GM21423 (cell line): ENCODE measurements around the gene TSC22D3.

Source experiments
- ATAC-seq: cut with Tn5 transposase; IDR thresholded peaks from one replicate; pipeline ENCODE4 v1.9.1; 2021; ENCODE audit warnings: mild to moderate bottlenecking, moderate library complexity; ENCODE audit not compliant: unreplicated experiment

The TSC22D3 gene

DNA sequence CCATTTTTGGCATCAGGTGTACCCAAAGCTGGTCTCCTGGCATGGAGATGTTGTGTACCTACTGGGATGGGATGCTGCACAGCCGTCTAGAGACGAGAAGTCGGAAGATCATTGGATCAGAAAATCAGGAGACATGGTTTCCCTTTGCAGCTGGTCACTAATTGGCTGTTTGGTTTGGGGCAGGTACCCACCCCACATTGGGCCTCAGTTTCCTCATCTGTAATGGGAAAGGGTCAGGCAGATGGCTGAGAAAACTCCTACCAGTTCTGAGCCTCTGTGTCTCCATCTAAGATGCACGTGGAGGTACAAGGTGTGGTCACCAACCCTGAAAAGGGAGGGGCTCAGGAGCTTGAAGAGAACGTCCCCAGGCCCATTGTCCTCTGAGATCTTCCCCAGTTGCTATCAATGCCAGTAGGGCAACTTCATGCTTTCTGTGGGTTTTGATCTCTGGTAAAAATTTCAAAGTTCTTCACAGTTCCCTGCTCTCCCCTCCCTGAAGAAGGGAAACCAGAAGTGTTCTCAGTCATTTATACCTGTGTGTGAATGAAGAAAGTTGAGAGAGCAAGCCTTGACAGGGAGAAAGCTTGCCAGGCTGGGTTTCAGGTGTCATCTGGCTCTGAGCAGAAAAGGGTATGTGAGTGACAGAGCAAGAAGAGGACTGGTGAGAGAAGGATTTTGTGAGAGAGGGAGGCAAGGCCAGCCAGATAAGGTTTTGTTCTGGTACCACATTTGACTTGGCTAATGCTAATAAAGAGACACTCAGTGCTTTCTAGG is 15.1 kb downstream of the TSC22D3 start:
- ATAC-seq = no peak

DNA sequence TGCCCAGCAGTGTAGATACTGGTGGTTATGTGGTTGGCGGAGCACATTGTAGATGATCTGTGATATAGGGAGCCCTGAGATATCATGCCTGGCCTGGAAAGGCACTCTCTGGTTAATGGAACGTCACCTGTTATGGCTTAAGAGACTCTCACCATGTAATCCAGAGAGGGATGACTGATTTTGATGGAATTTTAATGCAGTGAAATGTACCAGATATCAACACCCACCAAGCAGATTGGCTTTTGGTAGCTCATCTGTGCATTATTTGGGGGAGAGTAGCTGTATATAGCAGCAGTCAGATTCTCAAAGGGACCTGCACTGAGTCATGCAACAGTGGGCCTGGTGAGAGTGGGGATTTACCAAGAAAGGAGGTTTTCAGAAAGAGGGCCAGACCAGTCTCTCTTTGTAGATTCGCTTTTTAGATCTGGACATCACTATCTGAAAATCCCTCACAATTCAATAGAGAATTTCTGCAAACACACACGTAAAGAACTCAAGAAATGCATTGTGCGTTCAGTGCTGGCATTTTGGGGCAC is 17.3 kb downstream of the TSC22D3 start:
- ATAC-seq = no peak

DNA sequence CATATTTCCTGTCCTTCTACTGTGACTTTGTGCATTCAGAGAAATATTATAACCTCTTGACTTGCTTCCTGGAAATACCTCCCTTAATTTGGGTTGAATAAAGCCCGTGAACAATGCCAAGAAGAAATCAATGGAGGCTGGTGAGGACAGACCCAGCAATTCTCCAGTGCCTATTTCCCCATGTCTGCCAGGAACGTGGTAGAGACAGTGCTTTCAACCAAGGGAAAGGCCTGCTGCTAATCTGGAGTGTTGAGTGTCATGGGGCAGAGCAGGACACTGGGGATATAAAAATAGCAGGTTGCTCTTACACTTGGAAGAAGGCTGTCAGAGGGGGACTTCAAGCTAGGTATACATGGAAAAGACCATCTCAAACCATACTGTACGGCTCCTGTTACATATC is 19.9 kb downstream of the TSC22D3 start:
- no peak for ATAC-seq

DNA sequence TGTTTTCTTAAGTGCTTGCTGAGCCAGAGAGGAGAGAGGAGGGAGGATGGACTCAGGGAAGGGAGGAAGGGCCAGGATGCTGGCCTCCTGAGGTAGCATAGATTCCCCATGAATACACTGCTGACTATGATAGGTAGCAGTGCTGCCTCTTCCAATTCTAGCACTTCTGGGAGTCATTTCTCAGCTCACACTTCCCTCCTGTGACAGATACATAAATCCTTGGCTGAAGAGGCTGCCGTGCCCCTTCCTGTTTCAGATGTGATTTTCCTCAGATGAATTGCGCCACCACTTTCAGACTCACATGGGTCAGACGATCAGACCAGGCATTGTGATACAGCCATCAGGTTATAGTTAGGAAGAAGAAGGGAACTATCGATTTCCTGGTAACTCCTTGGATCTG is 22.4 kb downstream of the TSC22D3 start:
- ATAC-seq = no peak

DNA sequence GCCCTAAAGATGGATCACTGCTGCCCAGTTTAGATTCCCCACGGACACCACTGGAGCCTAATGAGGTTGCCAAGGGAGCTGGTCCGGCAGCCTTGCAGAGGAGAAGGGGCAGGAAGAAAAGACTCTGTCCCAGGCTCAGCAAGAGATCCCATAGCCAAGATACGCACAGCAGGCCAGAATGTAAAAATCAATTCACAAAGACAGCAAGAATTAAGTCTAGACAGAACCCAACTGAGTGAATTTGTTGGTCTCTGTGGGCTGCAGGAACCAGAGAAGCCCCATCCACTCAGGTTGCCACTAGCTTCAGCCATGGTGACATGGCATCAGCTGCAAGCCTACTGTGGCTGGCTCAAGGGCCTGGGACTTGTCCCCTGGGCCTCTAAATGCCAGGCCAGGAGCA is 22.9 kb downstream of the TSC22D3 start:
- ATAC-seq = no peak

DNA sequence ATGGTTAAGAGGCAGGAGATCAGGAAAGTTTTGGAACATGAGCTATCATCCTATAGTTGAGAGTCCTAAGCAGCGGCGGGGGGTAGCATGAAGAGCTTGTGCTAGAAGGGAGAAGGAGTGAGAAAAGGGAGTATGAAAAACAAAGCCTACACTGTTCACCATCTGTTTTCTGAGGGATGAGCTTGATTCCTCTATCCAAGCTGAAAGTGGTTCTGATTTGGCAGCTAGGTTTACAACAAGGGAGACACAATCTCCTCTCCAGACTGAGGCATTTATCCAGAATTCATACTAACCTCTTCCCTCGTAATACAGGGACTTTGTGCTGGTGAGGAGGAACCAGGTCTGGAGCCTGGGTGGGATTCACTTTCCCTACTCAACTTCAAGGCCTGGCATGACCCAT is 23.5 kb downstream of the TSC22D3 start:
- no peak for ATAC-seq

DNA sequence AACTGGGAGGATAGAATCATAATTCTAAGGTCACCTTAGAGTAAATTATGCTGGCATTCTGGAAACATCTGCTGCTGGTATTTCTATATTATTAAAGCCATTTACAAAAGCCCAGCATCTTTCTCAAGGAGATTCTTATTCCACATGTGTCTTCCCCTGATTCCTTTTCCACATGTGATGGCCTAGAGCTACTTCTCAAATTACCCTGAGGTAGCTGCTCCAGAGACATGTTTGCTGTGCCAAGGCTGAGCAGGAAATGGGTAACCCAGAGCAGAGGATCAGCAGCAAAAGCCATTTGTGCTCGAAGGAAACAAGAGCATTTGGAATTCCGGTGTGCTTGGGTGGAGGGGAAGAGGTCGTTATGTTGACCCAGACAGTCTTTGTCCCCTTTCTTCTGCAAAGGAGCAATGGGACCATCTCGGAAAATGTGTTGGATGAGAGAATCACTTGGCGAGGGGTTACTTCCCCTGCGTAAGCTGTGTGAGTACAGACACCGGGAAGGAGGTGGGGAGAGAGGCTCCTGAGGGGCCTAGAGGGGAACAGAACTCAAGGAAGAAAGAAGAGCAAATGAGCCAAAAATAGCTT is 24.6 kb downstream of the TSC22D3 start:
- no peak for ATAC-seq

DNA sequence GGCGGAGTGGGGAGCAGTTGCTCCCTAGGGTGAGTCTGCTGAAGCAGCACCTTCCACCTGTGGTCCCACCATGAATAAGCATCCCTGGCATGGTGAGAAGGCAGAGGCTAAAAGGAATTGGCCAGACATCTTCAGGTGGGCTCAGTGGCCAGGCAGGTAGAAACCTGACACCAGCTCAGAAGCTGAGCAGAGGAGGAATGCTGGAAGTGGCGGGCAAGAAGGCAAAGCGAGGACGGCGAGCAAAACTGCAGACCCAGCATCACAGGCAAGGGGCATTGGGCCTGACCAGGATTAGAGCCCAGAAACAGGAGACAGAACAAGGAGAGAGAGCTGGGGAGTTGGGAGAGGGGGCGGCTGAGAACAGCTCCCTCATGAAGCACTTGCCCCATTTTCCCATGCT is 25.3 kb downstream of the TSC22D3 start:
- no peak for ATAC-seq

DNA sequence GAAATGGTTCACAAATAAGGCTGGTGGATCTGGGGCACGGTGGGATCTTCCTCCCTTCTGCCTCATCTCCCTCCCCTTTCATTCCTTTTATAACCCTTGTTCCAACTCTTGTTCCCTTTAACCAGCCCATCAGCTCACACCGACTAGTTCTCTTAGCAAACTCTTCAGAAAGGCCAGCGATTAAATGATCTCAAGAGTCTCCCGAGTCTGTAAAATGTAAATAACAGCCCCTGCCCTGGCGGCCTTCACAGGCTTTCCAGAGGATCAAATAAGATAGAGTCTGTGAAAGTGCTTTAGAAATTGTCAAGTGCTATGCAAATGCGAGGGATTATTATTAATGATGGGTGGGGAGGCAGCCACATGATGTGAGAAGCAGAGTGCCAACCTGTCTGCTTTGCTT is 27.1 kb downstream of the TSC22D3 start:
- no peak for ATAC-seq

DNA sequence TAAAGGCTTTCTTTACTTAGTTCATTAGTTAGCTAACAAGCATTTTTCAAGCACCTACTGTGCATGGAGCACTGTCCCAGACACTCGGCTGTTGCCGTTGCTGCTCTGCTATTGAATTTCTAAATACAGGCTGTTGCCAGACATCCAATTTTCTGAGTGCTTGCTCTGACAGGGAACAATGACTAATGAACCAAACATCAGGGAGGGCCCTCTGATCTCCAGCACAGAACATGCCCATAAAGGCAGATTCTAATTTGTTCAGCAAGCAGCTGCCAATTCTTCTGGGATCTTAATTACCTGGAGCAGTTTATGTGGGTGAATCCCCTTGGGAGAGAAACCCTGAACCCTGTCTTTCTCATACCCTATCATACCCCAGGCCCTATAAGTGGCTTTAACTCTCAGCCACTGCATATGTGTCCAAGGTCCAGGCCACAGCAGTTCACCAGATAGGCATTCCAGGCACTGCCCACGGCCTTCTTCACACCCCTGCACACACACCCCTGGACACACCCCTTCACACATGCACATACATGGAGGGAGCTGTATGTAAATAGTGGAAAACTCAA is 27.9 kb downstream of the TSC22D3 start:
- no peak for ATAC-seq

DNA sequence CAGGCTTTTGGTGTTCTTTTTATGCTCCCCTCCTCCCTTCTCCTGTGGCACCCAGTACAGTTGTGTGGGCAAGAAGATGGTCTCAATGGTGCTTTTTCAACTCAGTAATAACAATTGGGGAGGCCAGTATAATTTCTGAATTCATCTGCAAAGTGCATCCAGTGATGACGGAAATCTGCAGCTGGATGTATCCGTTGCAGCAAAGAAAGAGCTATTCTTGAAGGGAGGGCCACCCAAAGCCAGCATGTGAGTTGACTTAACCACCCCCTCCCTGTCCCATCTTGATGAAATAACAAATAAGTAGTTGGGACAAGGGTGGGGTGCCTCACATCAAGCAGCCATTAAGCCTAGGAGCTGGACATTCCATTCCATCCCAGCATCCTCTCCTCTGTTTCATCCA is 30.7 kb downstream of the TSC22D3 start:
- no peak for ATAC-seq

DNA sequence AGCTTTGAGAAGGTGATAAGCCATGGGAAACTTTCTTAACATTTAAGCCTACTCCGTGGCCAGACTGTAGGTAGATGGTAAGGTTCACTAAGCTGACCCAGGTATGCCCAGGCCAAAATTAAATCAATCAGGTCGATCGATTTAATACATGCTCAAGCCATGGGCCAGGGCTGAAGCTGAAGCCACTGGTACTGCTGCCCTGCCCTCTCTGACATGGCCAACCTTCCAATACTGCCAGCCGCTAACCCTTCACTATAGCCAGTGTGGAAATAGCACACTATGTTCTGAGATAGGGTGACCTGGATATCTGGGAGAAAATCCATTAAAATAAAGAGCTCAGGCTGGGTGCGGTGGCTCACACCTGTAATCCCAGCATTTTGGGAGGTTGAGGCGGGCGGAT is 31.6 kb downstream of the TSC22D3 start:
- no peak for ATAC-seq

DNA sequence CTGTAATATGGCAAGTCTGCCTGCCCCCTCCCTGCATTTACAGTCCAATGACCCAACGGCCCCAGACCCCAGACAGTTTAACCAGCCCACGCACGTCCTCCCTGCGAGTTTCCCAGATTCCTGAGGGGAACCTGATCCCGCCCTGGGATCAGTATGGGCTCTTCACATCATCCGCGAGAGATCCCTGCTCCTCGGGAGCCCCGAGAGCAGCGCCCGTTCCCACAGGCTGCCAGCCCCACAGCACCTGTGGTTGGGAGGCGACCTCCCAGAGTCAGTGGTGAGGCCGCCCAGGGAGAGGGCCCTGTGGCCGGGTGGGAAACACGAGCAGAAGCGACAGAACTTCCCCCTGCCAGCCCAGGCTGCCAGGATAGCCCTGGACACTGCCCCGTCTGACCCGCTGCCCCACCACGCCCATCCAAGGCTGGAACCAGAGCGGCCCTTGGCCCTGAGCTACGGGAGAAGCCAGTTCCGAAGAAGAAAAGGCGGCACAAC is 32.8 kb downstream of the TSC22D3 start:
- no peak for ATAC-seq

DNA sequence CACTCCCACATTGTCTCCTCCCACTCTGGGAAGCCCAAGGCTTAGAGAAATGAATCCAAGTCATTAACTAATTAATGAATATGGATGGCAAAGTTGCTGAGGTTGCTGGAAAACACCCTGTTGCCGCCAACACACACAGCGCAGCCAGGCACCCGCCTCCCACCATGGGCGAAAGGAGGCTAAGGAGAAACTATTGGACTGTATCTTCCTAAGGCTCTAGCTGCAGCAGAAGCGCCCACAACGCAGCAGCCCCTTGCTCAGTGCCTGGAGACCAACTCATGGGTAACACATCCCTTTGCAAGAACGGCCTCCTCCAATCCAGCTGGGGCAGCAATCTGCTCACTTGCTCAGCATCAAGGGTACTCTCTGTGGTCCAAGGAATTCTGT is 34.2 kb downstream of the TSC22D3 start:
- peak; percentile 10 for ATAC-seq

DNA sequence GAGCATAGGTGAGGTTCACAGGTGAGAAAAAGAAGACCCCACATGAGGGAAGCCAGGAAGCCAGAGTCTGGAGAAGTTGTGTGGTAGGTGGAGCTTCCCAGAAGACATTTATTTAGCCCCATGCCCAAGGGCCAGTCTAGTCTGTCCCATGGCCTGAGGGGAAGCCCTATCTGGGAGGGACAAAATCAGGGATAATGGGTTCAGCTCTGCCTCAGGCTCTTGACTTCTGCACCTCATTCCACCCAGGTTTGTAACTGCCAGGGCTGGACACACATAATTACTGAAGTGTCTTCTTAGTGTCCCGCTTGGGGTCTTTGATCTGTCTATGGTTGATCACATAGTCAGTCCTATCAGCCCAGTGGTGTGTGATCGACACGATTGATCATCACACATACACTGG is 36.0 kb downstream of the TSC22D3 start:
- no peak for ATAC-seq

DNA sequence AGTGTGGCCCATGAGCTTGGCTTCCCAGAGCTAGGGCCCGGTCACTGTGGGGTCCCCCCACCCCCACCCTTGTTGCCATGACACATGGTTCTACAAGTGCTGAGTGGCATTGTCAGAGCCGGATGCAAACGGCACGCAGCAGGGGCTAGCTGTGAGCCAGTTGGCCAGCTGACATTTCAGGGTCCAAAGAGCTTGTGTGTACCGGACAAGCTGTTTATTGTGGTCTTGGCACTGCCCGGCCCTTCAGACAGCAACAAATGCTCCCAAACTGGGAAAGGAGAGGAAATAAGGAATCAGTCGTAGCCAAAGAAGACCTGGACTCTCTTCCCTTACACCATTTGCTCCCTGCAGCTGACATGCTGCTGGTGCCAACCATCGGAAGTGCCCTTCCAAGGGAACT is 36.8 kb downstream of the TSC22D3 start:
- ATAC-seq = no peak

DNA sequence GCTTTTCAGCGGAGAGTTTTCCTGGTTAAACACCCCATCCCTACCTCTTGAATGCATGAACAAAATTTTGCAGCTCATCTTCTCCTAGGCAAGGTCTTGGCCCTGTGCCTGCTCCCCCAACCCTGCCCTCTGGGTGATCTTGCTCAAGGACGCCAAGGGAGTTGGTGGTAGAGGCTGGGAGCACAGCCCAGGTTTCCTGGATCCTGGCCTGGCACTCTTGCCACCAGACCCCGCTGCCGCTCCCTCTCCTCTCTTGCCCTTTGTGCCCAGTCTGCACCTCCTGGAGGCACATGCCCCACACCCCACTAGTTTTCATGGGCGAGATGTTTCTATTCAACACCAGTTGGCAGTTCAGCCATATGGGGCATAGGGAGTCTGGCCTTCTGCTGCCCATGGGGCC is 37.3 kb downstream of the TSC22D3 start:
- ATAC-seq = no peak

DNA sequence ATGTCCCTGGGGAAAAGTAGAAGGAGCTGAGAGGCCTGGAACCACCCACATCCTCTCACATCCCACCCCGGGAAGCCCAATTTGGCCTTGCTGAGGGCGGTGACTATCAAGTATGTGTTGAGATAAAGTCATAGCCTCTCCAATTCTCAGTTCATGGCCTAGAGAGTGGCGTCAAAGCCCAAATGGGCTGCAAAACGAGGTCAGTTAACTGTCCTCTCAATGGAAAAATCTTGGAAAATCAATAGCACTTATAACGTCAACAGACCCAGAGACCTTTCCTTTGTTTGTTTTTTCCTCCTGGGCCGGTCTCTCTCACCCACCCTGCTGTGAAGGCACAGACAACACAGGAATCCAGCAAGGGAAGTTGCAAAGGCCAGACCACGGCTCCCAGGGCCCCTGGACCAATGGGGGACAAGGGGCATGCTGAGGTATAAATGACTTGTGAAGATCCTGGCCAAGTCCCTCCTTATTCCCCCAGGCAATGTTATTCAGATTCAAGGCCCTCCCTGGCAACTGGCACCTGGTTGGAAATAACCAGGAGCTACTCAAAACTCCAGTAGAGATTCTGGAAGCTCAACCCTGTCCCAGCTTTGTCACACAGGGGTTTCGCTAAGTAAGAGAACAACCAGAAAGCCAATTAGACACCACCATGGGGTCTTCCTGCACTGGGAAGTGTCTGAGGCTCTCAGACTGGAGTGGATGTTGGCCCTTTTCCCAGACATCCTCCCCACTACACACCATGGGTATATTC is 38.6 kb downstream of the TSC22D3 start:
- ATAC-seq = no peak

DNA sequence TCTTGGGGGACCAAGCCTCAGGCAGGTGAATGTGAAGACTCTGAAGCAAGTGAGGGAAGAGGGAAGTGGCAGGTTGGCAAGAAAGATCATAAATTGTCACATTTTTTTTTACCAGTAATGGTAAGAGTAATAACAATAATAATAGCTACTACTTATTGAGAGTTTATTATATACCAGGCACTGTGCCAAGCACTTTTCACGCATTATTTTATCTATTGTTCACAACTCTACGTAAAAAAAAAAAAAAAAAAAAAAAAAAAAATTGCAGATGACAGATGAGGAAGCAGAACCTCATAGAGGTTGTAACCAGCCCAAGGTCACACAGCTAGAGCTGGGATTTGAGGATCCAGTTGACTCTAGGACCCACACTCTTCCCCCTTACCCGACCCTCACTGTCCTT is 40.9 kb downstream of the TSC22D3 start:
- ATAC-seq = no peak

DNA sequence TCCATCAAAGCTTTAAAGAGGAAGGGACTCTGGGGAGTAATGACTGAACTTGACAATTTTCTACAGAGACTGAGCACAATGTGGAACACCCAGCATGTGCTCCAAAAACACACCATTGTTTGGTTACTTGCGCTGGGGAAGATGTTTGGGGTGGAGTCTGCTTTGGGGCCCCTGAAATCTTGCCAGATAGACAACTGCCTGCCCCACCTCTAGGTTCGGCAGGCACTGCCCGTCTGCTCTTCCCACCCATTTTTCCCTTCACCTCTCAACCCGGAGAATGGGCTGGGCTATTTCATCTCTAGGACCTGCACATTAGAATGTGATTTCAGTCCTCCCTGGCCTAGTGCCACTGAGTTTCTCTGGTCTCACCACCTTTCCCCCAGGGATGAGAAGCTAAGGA is 41.9 kb downstream of the TSC22D3 start:
- ATAC-seq = no peak

DNA sequence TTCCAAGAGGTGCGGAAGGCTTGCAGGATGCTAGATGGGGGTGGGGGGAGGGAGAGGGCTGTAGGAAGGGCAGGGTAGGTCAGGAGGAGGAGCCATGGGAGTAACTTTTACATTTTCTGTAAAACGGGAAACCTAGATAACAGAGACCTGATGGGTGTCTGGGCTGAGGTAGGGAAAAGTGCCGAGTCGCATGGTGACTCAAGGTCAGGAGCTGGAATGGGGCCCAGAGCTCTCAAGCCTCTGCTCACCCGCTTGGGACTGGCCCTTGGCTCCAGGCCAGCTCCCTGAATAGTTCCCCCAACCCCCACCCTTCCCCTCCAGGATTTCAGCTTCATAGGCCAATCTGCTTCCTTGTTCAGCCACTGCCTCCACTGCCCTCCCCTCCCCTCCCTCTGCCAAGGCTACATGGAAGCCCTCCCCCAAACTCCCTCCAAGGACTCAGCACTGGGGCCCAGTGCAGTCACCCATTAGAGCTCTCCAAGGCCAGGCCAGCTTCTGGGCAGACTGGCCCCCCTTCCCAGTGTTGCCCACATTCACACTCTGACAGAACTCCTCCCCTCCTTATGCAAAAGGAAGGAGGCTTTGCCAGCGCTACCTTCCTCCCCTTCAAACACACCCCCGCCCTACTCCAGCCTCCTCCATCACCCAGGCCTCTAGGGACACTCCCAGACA is 43.6 kb downstream of the TSC22D3 start:
- ATAC-seq = no peak
